Measurements from ENCODE around the gene CD58. TPM values are rescaled to one million over a fixed set of nuclear protein-coding genes. Genes with fewer than 3 reads are reported as not detected.
A peak's percentile ranks its signal among the peaks of the same experiment; 100 is the strongest.

The CD58 gene
- total and polyA plus RNA-seq, 9 of the 15 experiments (the other 6 are each of a cell fraction or from before 2014, with no cell fraction given) = 18.1 to 113 (median 37.4) TPM

GRCh38 chr1:116501125-116501869 is 69.5 kb downstream of the CD58 start (continued):
- TF ChIP-seq MXD1 (CRISPR knock-in tag; IDR thresholded peaks at IDR 0.05; ENCODE audit: borderline replicate concordance, poor library complexity, severe bottlenecking) (no peak), PRMT5 (CRISPR knock-in tag; IDR thresholded peaks at IDR 0.05) (no peak), EP300 (IDR thresholded peaks at IDR 0.05; ENCODE audit: low read length) (peak; percentile 41; the same call in 1 of the 2 replicates), VEZF1 (CRISPR knock-in tag; IDR thresholded peaks at IDR 0.05) (peak; percentile 18; the same call in 1 of the 2 replicates), ZNF717 (CRISPR knock-in tag; IDR thresholded peaks at IDR 0.05) (no peak), ZFPM2 (CRISPR knock-in tag; IDR thresholded peaks at IDR 0.05) (no peak), ZNF232 (CRISPR knock-in tag; IDR thresholded peaks at IDR 0.05) (no peak), XRCC3 (IDR thresholded peaks at IDR 0.05) (no peak), CREB3 (tag; conservative IDR thresholded peaks at IDR 0.05; ENCODE audit: low read depth) (0 out of 2 replicates have a peak, but pooled peaks have one; percentile 40), CREB1 (IDR thresholded peaks at IDR 0.05) (peak; percentile 75), CREB1 (CRISPR knock-in tag; IDR thresholded peaks at IDR 0.05) (peak; percentile 32; the same call in 1 of the 2 replicates), XRCC5 (IDR thresholded peaks at IDR 0.05; ENCODE audit: low read depth, low read length) (no peak), MTA3 (IDR thresholded peaks at IDR 0.05; ENCODE audit: borderline replicate concordance) (0 out of 2 replicates have a peak, but pooled peaks have one; percentile 26), NELFE (IDR thresholded peaks at IDR 0.05; ENCODE audit: insufficient read depth, insufficient read length) (no peak), MXI1 (IDR thresholded peaks at IDR 0.05; ENCODE audit: low read depth, low read length) (peak; percentile 39; the same call in 1 of the 2 replicates), PHB (CRISPR knock-in tag; IDR thresholded peaks at IDR 0.05) (no peak), MEIS2 (IDR thresholded peaks at IDR 0.05; ENCODE audit: partially characterized antibody) (no peak), MBD2 (IDR thresholded peaks at IDR 0.05; ENCODE audit: borderline replicate concordance, low read depth) (0 out of 2 replicates have a peak, but pooled peaks have one; percentile 24), CBFA2T2 (conservative IDR thresholded peaks at IDR 0.05) (peak; percentile 70), BHLHE40 (IDR thresholded peaks at IDR 0.05; ENCODE audit: low read length) (peak; percentile 88), CHCHD3 (CRISPR knock-in tag; IDR thresholded peaks at IDR 0.05) (no peak), ZNF655 (CRISPR knock-in tag; IDR thresholded peaks at IDR 0.05) (no peak), FUS (optimal IDR thresholded peaks at IDR 0.05; ENCODE audit: low read depth, low read length) (no peak), TAF7 (tag; IDR thresholded peaks at IDR 0.05) (no peak), ETV1 (tag; conservative IDR thresholded peaks at IDR 0.05; ENCODE audit: low read depth) (no peak), FOXK1 (CRISPR knock-in tag; IDR thresholded peaks at IDR 0.05; ENCODE audit: borderline replicate concordance) (no peak), FOSL1 (tag; conservative IDR thresholded peaks at IDR 0.05) (peak; percentile 39; the same call in 1 of the 2 replicates)
